PFSK-1 (cell line): Measurements from ENCODE around the gene PRSS53.

Source experiments
- FOXP2 ChIP-seq: optimal IDR thresholded peaks from 2 replicates; pipeline ENCODE3; 2011; ENCODE audit warnings: borderline replicate concordance, control low read depth, inconsistent platforms; ENCODE audit not compliant: insufficient read depth; ENCODE audit errors: extremely low read length, extremely low read depth
- POLR2AphosphoS5 ChIP-seq: IDR thresholded peaks from 2 replicates; pipeline ENCODE4 v1.6.1; 2012; ENCODE audit warnings: low read depth, mild to moderate bottlenecking, control low read depth, low read length, moderate library complexity
- REST ChIP-seq, 2 experiments: IDR thresholded peaks; 2 replicates each; pipeline versions ENCODE4 v1.6.1 to v1.8.0; 2011 to 2012; ENCODE audit warnings: low read depth in 2 of 2, low read length in 2 of 2, control low read depth in 1 of 2, inconsistent platforms in 1 of 2, mild to moderate bottlenecking in 1 of 2, moderate library complexity in 1 of 2; ENCODE audit not compliant: insufficient read depth in 1 of 2
- SIN3A ChIP-seq: IDR thresholded peaks from 2 replicates; pipeline ENCODE4 v1.6.1; 2012; ENCODE audit warnings: mild to moderate bottlenecking, low read length, moderate library complexity, borderline replicate concordance; ENCODE audit not compliant: insufficient read depth
- TAF1 ChIP-seq: IDR thresholded peaks from 2 replicates; pipeline ENCODE4 v1.6.1; 2012; ENCODE audit warnings: low read length, control low read depth, borderline replicate concordance; ENCODE audit not compliant: insufficient read depth

GRCh38 chr16:31092330-31092729 lies 3.6 kb upstream of the PRSS53 start:
- TF ChIP-seq TAF1 (no peak), FOXP2 (no peak), SIN3A (no peak), POLR2AphosphoS5 (no peak), REST (IDR thresholded peaks at IDR 0.05; ENCODE audit: insufficient read depth in 1 of 2, low read depth in 2 of 2, low read length in 2 of 2) (no peak)
